IMR-90 (cell line): Measurements from ENCODE around the gene B3GAT1. TPM values are rescaled to one million over a fixed set of nuclear protein-coding genes. Genes with fewer than 3 reads are reported as not detected.

Experiments
- ATAC-seq: fragments of 200-7000 bp; cut with Tn5 transposase; 2 replicates; pipeline ENCODE4 v1.9.1; 2020; ENCODE audit warnings: low read depth, mild to moderate bottlenecking, moderate library complexity
- BruUV-seq: library from RNA; stranded (reverse); fragments of 400-500 nt; replicated peaks from 2 replicates; lab custom pipeline; 2021; lab: Mats Ljungman, UMichigan
- CTCF ChIA-PET: fragments of 300-600 bp; formaldehyde crosslinking; extraction: SDS; loops from one replicate; lab custom pipeline; 2021; ENCODE audit warnings: antibody characterized with exemption; lab: Yijun Ruan, JAX
- POLR2A ChIA-PET: fragments of 300-600 bp; sonication (Branson Sonifier 250); formaldehyde crosslinking; loops from one replicate; lab custom pipeline; 2022; ENCODE audit warnings: antibody characterized with exemption; ENCODE audit not compliant: unreplicated experiment; lab: Charles Lee
- DNase-seq: peaks from one replicate; pipeline ENCODE4 v3.0.0; 2013
- H2AFZ ChIP-seq: replicated peaks from 2 replicates; pipeline ENCODE3; 2013; ENCODE audit warnings: low read length, mild to moderate bottlenecking; ENCODE audit not compliant: poor library complexity
- H2AK5ac ChIP-seq: 2 replicates; pipeline ENCODE4 v1.6.1; 2013; ENCODE audit warnings: low read depth, low read length, inconsistent platforms
- H2AK9ac ChIP-seq: replicated peaks from 2 replicates; pipeline ENCODE3; 2013; ENCODE audit warnings: mild to moderate bottlenecking, low read depth, low read length, moderate library complexity; ENCODE audit not compliant: poor library complexity
- H2BK120ac ChIP-seq: 2 replicates; pipeline ENCODE4 v1.6.1; 2013; ENCODE audit warnings: low read depth, low read length, inconsistent platforms
- H2BK15ac ChIP-seq: 3 replicates; pipeline ENCODE4 v1.6.1; 2013; ENCODE audit warnings: low read depth, low read length, inconsistent platforms
- H2BK20ac ChIP-seq: 2 replicates; pipeline ENCODE4 v1.6.1; 2013; ENCODE audit warnings: low read depth, mild to moderate bottlenecking, inconsistent platforms, low read length, moderate library complexity
- H2BK5ac ChIP-seq: 2 replicates; pipeline ENCODE4 v1.6.1; 2013; ENCODE audit warnings: mild to moderate bottlenecking, low read depth, low read length, inconsistent platforms; ENCODE audit not compliant: poor library complexity, severe bottlenecking
- H3K14ac ChIP-seq: replicated peaks from 2 replicates; pipeline ENCODE4 v1.6.1; 2013; ENCODE audit warnings: low read depth, low read length, inconsistent platforms
- H3K18ac ChIP-seq: 2 replicates; pipeline ENCODE4 v1.6.1; 2013; ENCODE audit warnings: low read depth, low read length, control low read depth
- H3K23ac ChIP-seq: 2 replicates; pipeline ENCODE4 v1.6.1; 2013; ENCODE audit warnings: low read depth, low read length, inconsistent platforms
- H3K27ac ChIP-seq: 2 replicates; pipeline ENCODE4 v1.5.1; 2013; ENCODE audit warnings: mild to moderate bottlenecking, control low read depth, low read length; ENCODE audit not compliant: insufficient read depth
- H3K27me3 ChIP-seq: 2 replicates; pipeline ENCODE4 v1.6.1; 2013; ENCODE audit warnings: low read length; ENCODE audit not compliant: control insufficient read depth, insufficient read depth
- H3K36me3 ChIP-seq: 2 replicates; pipeline ENCODE4 v1.6.1; 2013; ENCODE audit warnings: low read length, mixed read lengths; ENCODE audit not compliant: control insufficient read depth, insufficient read depth
- H3K4ac ChIP-seq: 2 replicates; pipeline ENCODE4 v1.6.1; 2013; ENCODE audit warnings: low read depth, low read length, inconsistent platforms
- H3K4me1 ChIP-seq: 2 replicates; pipeline ENCODE4 v1.6.1; 2013; ENCODE audit warnings: low read length, mixed read lengths; ENCODE audit not compliant: control insufficient read depth, insufficient read depth
- H3K4me2 ChIP-seq: 2 replicates; pipeline ENCODE4 v1.6.1; 2013; ENCODE audit warnings: low read depth, mild to moderate bottlenecking, control low read depth, low read length, moderate library complexity
- H3K4me3 ChIP-seq: 2 replicates; pipeline ENCODE4 v1.5.1; 2013; ENCODE audit warnings: low read depth, mild to moderate bottlenecking, control low read depth, low read length, moderate library complexity; ENCODE audit not compliant: insufficient read depth
- H3K56ac ChIP-seq: 2 replicates; pipeline ENCODE4 v1.6.1; 2013; ENCODE audit warnings: low read length, inconsistent platforms; ENCODE audit not compliant: insufficient read depth; ENCODE audit errors: extremely low read depth
- H3K79me1 ChIP-seq, 2 experiments: 2 replicates each; pipeline ENCODE4 v1.6.1; 2013; ENCODE audit warnings: low read length in 2 of 2, inconsistent platforms in 1 of 2, low read depth in 1 of 2
- H3K9ac ChIP-seq: 2 replicates; pipeline ENCODE4 v1.6.1; 2013; ENCODE audit warnings: low read depth, low read length, control low read depth
- H3K9me1 ChIP-seq: 2 replicates; pipeline ENCODE4 v1.6.1; 2013; ENCODE audit warnings: low read length, inconsistent platforms; ENCODE audit not compliant: insufficient read depth
- H3K9me3 ChIP-seq: 2 replicates; pipeline ENCODE4 v1.6.1; 2013; ENCODE audit warnings: low read length; ENCODE audit not compliant: control insufficient read depth, insufficient read depth
- H4K20me1 ChIP-seq: 2 replicates; pipeline ENCODE4 v1.6.1; 2013; ENCODE audit warnings: low read length, inconsistent platforms; ENCODE audit not compliant: insufficient read depth
- H4K5ac ChIP-seq: 2 replicates; pipeline ENCODE4 v1.6.1; 2013; ENCODE audit warnings: mild to moderate bottlenecking, low read depth, low read length, control low read depth
- H4K8ac ChIP-seq, 2 experiments: 2 replicates each; pipeline ENCODE4 v1.6.1; 2013; ENCODE audit warnings: low read depth in 2 of 2, low read length in 2 of 2, control low read depth in 1 of 2, inconsistent platforms in 1 of 2
- H4K91ac ChIP-seq: 2 replicates; pipeline ENCODE4 v1.6.1; 2013; ENCODE audit warnings: low read depth, low read length, inconsistent platforms; ENCODE audit not compliant: insufficient read depth
- BHLHE40 ChIP-seq: fragments of 150-350 bp; IDR thresholded peaks from 2 replicates; pipeline ENCODE4 v1.6.1; 2016; ENCODE audit warnings: mild to moderate bottlenecking, low read depth, low read length
- CEBPB ChIP-seq: IDR thresholded peaks from 2 replicates; pipeline ENCODE4 v1.6.1; 2012; ENCODE audit warnings: low read depth, low read length, improper control_type of control experiment
- CHD1 ChIP-seq: IDR thresholded peaks from 2 replicates; pipeline ENCODE4 v1.6.1; 2012; ENCODE audit warnings: low read depth, low read length, improper control_type of control experiment
- FOS ChIP-seq: fragments of 150-350 bp; IDR thresholded peaks from 2 replicates; pipeline ENCODE4 v1.6.1; 2016; ENCODE audit warnings: low read depth, low read length
- MAFK ChIP-seq: IDR thresholded peaks from 2 replicates; pipeline ENCODE4 v1.6.1; 2012; ENCODE audit warnings: low read depth, low read length, improper control_type of control experiment
- MAZ ChIP-seq: IDR thresholded peaks from 2 replicates; pipeline ENCODE4 v1.6.1; 2012; ENCODE audit warnings: low read depth, mild to moderate bottlenecking, low read length, improper control_type of control experiment, moderate library complexity, borderline replicate concordance
- MXI1 ChIP-seq: IDR thresholded peaks from 2 replicates; pipeline ENCODE4 v1.6.1; 2012; ENCODE audit warnings: low read depth, mild to moderate bottlenecking, low read length, moderate library complexity, borderline replicate concordance
- NFE2L2 ChIP-seq: fragments of 150-350 bp; IDR thresholded peaks from 2 replicates; pipeline ENCODE4 v1.6.1; 2016; ENCODE audit warnings: low read depth, mild to moderate bottlenecking, low read length
- POLR2A ChIP-seq: IDR thresholded peaks from 2 replicates; pipeline ENCODE4 v1.6.1; 2012; ENCODE audit warnings: mild to moderate bottlenecking, low read depth, low read length
- RAD21 ChIP-seq: IDR thresholded peaks from 2 replicates; pipeline ENCODE4 v1.6.1; 2012; ENCODE audit warnings: low read length, improper control_type of control experiment
- RCOR1 ChIP-seq: IDR thresholded peaks from 2 replicates; pipeline ENCODE4 v1.6.1; 2012; ENCODE audit warnings: mild to moderate bottlenecking, low read length, improper control_type of control experiment; ENCODE audit not compliant: insufficient replicate concordance
- RFX5 ChIP-seq: IDR thresholded peaks from 2 replicates; pipeline ENCODE4 v1.8.0; 2012; ENCODE audit warnings: low read depth, mild to moderate bottlenecking, low read length, moderate library complexity
- SMC3 ChIP-seq: fragments of 150-350 bp; IDR thresholded peaks from 2 replicates; pipeline ENCODE4 v1.6.1; 2016; ENCODE audit warnings: low read depth, mild to moderate bottlenecking, antibody characterized with exemption, low read length, moderate library complexity
- WGBS, 2 experiments: methylation state at CpG; one replicate each; pipeline versions ENCODE4 v1.1.5 to v1.1.7; 2013; ENCODE audit warnings: missing lambda C conversion rate in 2 of 2; ENCODE audit not compliant: insufficient read length in 1 of 2; ENCODE audit errors: extremely low coverage in 2 of 2; 5-methylcytosine and 5-hydroxymethylcytosine counted together
- dilution Hi-C: fragments of 300-500 bp; cut with HindIII; formaldehyde crosslinking; loops from one replicate; pipeline ENCODE4 v1.14.3; 2018; ENCODE audit warnings: low sequenced_read_pairs; ENCODE audit not compliant: unreplicated experiment
- in situ Hi-C: fragments of 300-500 bp; cut with MboI; formaldehyde crosslinking; loops from 3 replicates; pipeline ENCODE4 v1.14.3; 2019; ENCODE audit warnings: low sequenced_read_pairs, inconsistent platforms, mixed read lengths
- intact Hi-C: fragments of 100-400 bp; cut with micrococcal nuclease; formaldehyde crosslinking; loops from 2 replicates; pipeline ENCODE4 v1.10.0; 2022
- polyA plus RNA-seq, 3 experiments: library from polyadenylated mRNA; depleted of rRNA; stranded (reverse); fragments of >200 nt; gene quantifications; 2 replicates each; pipeline ENCODE4 v1.2.3, GENCODE V29; 2012; ENCODE audit warnings: low replicate concordance in 1 of 3
- total RNA-seq: library from RNA; depleted of rRNA; stranded (reverse); fragments of >200 nt; gene quantifications from 2 replicates; pipeline ENCODE4 v1.2.3, GENCODE V29; 2012
- TF ChIP-seq, protein P1 (sequence below): conservative IDR thresholded peaks from 2 replicates; pipeline ENCODE4 v1.5.1; 2012; ENCODE audit warnings: mild to moderate bottlenecking, low read depth, low read length, improper control_type of control experiment
- TF ChIP-seq, protein P2 (sequence below): fragments of 150-350 bp; IDR thresholded peaks from 2 replicates; pipeline ENCODE4 v1.6.1; 2016; ENCODE audit warnings: low read depth, mild to moderate bottlenecking, low read length, moderate library complexity, borderline replicate concordance
- TF ChIP-seq, protein P3 (sequence below): fragments of 150-350 bp; IDR thresholded peaks from 2 replicates; pipeline ENCODE4 v1.6.1; 2017; ENCODE audit warnings: mild to moderate bottlenecking, antibody characterized with exemption, low read length, low read depth

Gene B3GAT1
- total and polyA plus RNA-seq, 2 of the 4 experiments (the other 2 are of a cell fraction), result not detected

DNA sequence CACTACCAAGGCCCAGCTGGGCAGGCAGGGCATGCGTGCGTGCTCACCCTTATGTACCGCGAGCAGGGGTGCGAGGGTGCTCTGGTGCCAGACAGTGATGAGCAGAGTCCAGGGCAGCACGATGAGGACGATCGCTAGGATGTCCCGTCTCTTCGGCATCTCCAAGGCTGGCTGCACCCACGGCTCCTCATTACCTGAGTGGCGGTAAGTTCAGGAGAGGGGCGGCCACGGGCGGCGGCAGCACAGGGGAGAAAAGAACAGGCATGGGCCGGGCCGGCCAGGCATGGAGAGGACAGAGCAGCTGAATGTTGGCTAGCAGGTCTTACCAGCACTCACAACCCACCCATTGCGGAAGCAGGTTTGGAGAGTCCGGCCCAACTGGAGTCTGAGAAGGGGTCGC is 24.5 kb downstream of the B3GAT1 start:
- no peak overlapping the region for H2AFZ ChIP-seq
- no peak overlapping the region for H3K23ac ChIP-seq
- no peak overlapping the region for H3K18ac ChIP-seq
- H3K14ac ChIP-seq, result no peak overlapping the region
- no peaks in the 10 kb centered on the region for H3K4me1 ChIP-seq
- in situ Hi-C loops (no loop called here), dilution Hi-C loops (no loop called here), intact Hi-C loops (no loop called here)
- H3K9me1 ChIP-seq, result no peaks in the 10 kb centered on the region
- ChIA-PET CTCF (no interaction called here), POLR2A (no interaction called here)
- H3K27ac ChIP-seq, result no peak overlapping the region
- H3K79me1 ChIP-seq, result no peaks in the 10 kb centered on the region
- no peak overlapping the region for H3K56ac ChIP-seq
- no peak overlapping the region for H2BK120ac ChIP-seq
- DNase-seq (no peak), ATAC-seq (no peak)
- H3K27me3 ChIP-seq, result no peaks in the 10 kb centered on the region
- no peaks in the 10 kb centered on the region for H4K20me1 ChIP-seq
- H4K5ac ChIP-seq, result no peak overlapping the region
- WGBS, 2 experiments, result 82% methylated on average over 8 of the region's 21 CpGs; no CpG with 5 or more reads in 1 of the 2 experiments
- no peaks in the 10 kb centered on the region for H3K36me3 ChIP-seq
- no peak overlapping the region for H4K91ac ChIP-seq
- no TSS peak for BruUV-seq
- H4K8ac ChIP-seq, result no peak overlapping the region
- H2BK20ac ChIP-seq, result no peak overlapping the region
- peaks cover 48% of the 10 kb centered on the region for H3K9me3 ChIP-seq
- H2BK5ac ChIP-seq, result no peak overlapping the region
- no peak overlapping the region for H3K9ac ChIP-seq
- TF ChIP-seq RCOR1, result no peak
- no peak for TF ChIP-seq MAFK
- TF ChIP-seq FOS, result no peak
- no peak for TF ChIP-seq POLR2A
- no peak for TF ChIP-seq NFE2L2
- TF ChIP-seq SMC3, result no peak
- no peak for TF ChIP-seq MXI1
- no peak for TF ChIP-seq CHD1
- TF ChIP-seq, protein P1, sequence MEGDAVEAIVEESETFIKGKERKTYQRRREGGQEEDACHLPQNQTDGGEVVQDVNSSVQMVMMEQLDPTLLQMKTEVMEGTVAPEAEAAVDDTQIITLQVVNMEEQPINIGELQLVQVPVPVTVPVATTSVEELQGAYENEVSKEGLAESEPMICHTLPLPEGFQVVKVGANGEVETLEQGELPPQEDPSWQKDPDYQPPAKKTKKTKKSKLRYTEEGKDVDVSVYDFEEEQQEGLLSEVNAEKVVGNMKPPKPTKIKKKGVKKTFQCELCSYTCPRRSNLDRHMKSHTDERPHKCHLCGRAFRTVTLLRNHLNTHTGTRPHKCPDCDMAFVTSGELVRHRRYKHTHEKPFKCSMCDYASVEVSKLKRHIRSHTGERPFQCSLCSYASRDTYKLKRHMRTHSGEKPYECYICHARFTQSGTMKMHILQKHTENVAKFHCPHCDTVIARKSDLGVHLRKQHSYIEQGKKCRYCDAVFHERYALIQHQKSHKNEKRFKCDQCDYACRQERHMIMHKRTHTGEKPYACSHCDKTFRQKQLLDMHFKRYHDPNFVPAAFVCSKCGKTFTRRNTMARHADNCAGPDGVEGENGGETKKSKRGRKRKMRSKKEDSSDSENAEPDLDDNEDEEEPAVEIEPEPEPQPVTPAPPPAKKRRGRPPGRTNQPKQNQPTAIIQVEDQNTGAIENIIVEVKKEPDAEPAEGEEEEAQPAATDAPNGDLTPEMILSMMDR, result no peak
- TF ChIP-seq, protein P2, sequence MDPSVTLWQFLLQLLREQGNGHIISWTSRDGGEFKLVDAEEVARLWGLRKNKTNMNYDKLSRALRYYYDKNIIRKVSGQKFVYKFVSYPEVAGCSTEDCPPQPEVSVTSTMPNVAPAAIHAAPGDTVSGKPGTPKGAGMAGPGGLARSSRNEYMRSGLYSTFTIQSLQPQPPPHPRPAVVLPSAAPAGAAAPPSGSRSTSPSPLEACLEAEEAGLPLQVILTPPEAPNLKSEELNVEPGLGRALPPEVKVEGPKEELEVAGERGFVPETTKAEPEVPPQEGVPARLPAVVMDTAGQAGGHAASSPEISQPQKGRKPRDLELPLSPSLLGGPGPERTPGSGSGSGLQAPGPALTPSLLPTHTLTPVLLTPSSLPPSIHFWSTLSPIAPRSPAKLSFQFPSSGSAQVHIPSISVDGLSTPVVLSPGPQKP, result no peak
- TF ChIP-seq, protein P3, sequence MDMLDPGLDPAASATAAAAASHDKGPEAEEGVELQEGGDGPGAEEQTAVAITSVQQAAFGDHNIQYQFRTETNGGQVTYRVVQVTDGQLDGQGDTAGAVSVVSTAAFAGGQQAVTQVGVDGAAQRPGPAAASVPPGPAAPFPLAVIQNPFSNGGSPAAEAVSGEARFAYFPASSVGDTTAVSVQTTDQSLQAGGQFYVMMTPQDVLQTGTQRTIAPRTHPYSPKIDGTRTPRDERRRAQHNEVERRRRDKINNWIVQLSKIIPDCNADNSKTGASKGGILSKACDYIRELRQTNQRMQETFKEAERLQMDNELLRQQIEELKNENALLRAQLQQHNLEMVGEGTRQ, result no peak
- no peak for TF ChIP-seq MAZ
- no peak for TF ChIP-seq RFX5
- no peak for TF ChIP-seq CEBPB
- no peak for TF ChIP-seq BHLHE40
- no peak for TF ChIP-seq RAD21
- no peak overlapping the region for H2BK15ac ChIP-seq
- H2AK5ac ChIP-seq, result no peak overlapping the region
- no peak overlapping the region for H2AK9ac ChIP-seq
- no peak overlapping the region for H3K4me3 ChIP-seq
- no peak overlapping the region for H3K4ac ChIP-seq
- no peak overlapping the region for H3K4me2 ChIP-seq
